ENCODE results near the gene C16orf95. TPM values are rescaled to one million over a fixed set of nuclear protein-coding genes. Genes with fewer than 3 reads are reported as not detected.

C16orf95 gene
- total RNA-seq, 1 experiment from 2014 or later = 5.8 TPM

GRCh38 chr16:87288753-87289362 is 28.3 kb downstream of the C16orf95 start:
- Mint-ChIP-seq H3K9me3 (ENCODE audit: unreplicated experiment) (peaks cover 23% of the 10 kb centered on the region), H3K4me3 (ENCODE audit: unreplicated experiment) (no peak overlapping the region), H3K4me1 (ENCODE audit: insufficient read depth, unreplicated experiment) (no peaks in the 10 kb centered on the region), H3K36me3 (ENCODE audit: insufficient read depth, unreplicated experiment) (no peaks in the 10 kb centered on the region), H3K27ac (ENCODE audit: low read depth, unreplicated experiment) (no peak overlapping the region), H3K27me3 (ENCODE audit: insufficient read depth, unreplicated experiment) (no peaks in the 10 kb centered on the region)
- ChIA-PET POLR2A (no interaction called here), CTCF (no interaction called here)
- DNase-seq (ENCODE audit: unreplicated experiment) = no peak
- intact Hi-C loops (cut with micrococcal nuclease) = no loop called here
- TF ChIP-seq CTCF (IDR thresholded peaks at IDR 0.05; ENCODE audit: unreplicated experiment) = no peak
- BruUV-seq (replicated peaks) = no TSS peak

GRCh38 chr16:87286839-87287626 is 30.2 kb downstream of the C16orf95 start:
- ChIA-PET POLR2A (no interaction called here), CTCF (interaction anchor here (1.1 to 1.8 kb wide), 2 partner anchors 9 to 225 kb away, joined by 5 read pairs; no protein-coding TSS in a partner anchor)
- Mint-ChIP-seq H3K4me3 (ENCODE audit: unreplicated experiment) (no peak overlapping the region), H3K27me3 (ENCODE audit: insufficient read depth, unreplicated experiment) (peaks cover under 1% of the 10 kb centered on the region), H3K9me3 (ENCODE audit: unreplicated experiment) (peaks cover 16% of the 10 kb centered on the region), H3K4me1 (ENCODE audit: insufficient read depth, unreplicated experiment) (no peaks in the 10 kb centered on the region), H3K27ac (ENCODE audit: low read depth, unreplicated experiment) (no peak overlapping the region), H3K36me3 (ENCODE audit: insufficient read depth, unreplicated experiment) (no peaks in the 10 kb centered on the region)
- TF ChIP-seq CTCF (IDR thresholded peaks at IDR 0.05; ENCODE audit: unreplicated experiment) = no peak
- intact Hi-C loops (cut with micrococcal nuclease) = no loop called here
- no peak for DNase-seq (ENCODE audit: unreplicated experiment)
- BruUV-seq (replicated peaks) = no TSS peak

GRCh38 chr16:87284183-87284582 is 33.0 kb downstream of the C16orf95 start:
- no peak for TF ChIP-seq CTCF (IDR thresholded peaks at IDR 0.05; ENCODE audit: unreplicated experiment)
- Mint-ChIP-seq H3K4me1 (ENCODE audit: insufficient read depth, unreplicated experiment) (no peaks in the 10 kb centered on the region), H3K27me3 (ENCODE audit: insufficient read depth, unreplicated experiment) (peaks cover 29% of the 10 kb centered on the region), H3K36me3 (ENCODE audit: insufficient read depth, unreplicated experiment) (no peaks in the 10 kb centered on the region), H3K9me3 (ENCODE audit: unreplicated experiment) (peaks cover 14% of the 10 kb centered on the region), H3K4me3 (ENCODE audit: unreplicated experiment) (no peak overlapping the region), H3K27ac (ENCODE audit: low read depth, unreplicated experiment) (no peak overlapping the region)
- DNase-seq (ENCODE audit: unreplicated experiment) = no peak
- POLR2A ChIA-PET = no interaction called here
- BruUV-seq (replicated peaks) = no TSS peak
- CTCF ChIA-PET = interaction anchor here (0.6 to 0.7 kb wide), 2 partner anchors 36 to 720 kb away, joined by 3 read pairs; no protein-coding TSS in a partner anchor
- intact Hi-C loops (cut with micrococcal nuclease) = no loop called here

- ChIA-PET CTCF (interaction anchor here (0.6 to 5.9 kb wide), 28 partner anchors 9 to 1646 kb away, joined by 3 to 77 read pairs (median 3); no protein-coding TSS in a partner anchor), POLR2A (interaction anchor here (0.7 to 1.6 kb wide), 6 partner anchors 8 to 715 kb away, joined by 3 to 8 read pairs (median 3); no protein-coding TSS in a partner anchor)
- intact Hi-C loops (cut with micrococcal nuclease) = loop anchor here (2.0 kb wide), 1 partner anchor 470 kb away; no protein-coding TSS in a partner anchor
- Mint-ChIP-seq H3K9me3 (ENCODE audit: unreplicated experiment) (no peaks in the 10 kb centered on the region), H3K4me3 (ENCODE audit: unreplicated experiment) (no peak overlapping the region), H3K27me3 (ENCODE audit: insufficient read depth, unreplicated experiment) (peaks cover 40% of the 10 kb centered on the region), H3K36me3 (ENCODE audit: insufficient read depth, unreplicated experiment) (no peaks in the 10 kb centered on the region), H3K27ac (ENCODE audit: low read depth, unreplicated experiment) (no peak overlapping the region), H3K4me1 (ENCODE audit: insufficient read depth, unreplicated experiment) (peaks cover 13% of the 10 kb centered on the region)
- no peak for TF ChIP-seq CTCF (IDR thresholded peaks at IDR 0.05; ENCODE audit: unreplicated experiment)
- no TSS peak for BruUV-seq (replicated peaks)
- DNase-seq (ENCODE audit: unreplicated experiment) = no peak
Observed at GRCh38 chr16:87279094-87279658, 38.0 kb downstream of the C16orf95 start.

All from MCF 10A (cell line).